Measurements from ENCODE around the gene SPATS2.

- TF ChIP-seq, protein P1, sequence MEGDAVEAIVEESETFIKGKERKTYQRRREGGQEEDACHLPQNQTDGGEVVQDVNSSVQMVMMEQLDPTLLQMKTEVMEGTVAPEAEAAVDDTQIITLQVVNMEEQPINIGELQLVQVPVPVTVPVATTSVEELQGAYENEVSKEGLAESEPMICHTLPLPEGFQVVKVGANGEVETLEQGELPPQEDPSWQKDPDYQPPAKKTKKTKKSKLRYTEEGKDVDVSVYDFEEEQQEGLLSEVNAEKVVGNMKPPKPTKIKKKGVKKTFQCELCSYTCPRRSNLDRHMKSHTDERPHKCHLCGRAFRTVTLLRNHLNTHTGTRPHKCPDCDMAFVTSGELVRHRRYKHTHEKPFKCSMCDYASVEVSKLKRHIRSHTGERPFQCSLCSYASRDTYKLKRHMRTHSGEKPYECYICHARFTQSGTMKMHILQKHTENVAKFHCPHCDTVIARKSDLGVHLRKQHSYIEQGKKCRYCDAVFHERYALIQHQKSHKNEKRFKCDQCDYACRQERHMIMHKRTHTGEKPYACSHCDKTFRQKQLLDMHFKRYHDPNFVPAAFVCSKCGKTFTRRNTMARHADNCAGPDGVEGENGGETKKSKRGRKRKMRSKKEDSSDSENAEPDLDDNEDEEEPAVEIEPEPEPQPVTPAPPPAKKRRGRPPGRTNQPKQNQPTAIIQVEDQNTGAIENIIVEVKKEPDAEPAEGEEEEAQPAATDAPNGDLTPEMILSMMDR (conservative IDR thresholded peaks at IDR 0.05 in 1 of 2, IDR thresholded peaks at IDR 0.05 in 1 of 2; ENCODE audit: low read depth in 1 of 2, low read length in 2 of 2): no peak
- no peak for TF ChIP-seq EZH2 (IDR thresholded peaks at IDR 0.05; ENCODE audit: low read length, missing control alignments)
These were observed 29.7 kb downstream of the SPATS2 start for GRCh38 chr12:49397000-49397399.
